HG02884 (cell line): ENCODE results near the gene BCAS3.
"Not testable (repeated sequence)": the region's sequence is repeated elsewhere in the genome, so short reads cannot be mapped to it uniquely, and the experiment has no call there.

Experiments
- ATAC-seq: cut with Tn5 transposase; IDR thresholded peaks from one replicate; pipeline ENCODE4 v1.9.1; 2021; ENCODE audit warnings: mild to moderate bottlenecking, moderate library complexity; ENCODE audit not compliant: unreplicated experiment

BCAS3 gene

GRCh38 chr17:60744355-60744966, 66.8 kb downstream of the BCAS3 start:
- ATAC-seq: no peak

GRCh38 chr17:60745544-60745943, 67.9 kb downstream of the BCAS3 start:
- no peak for ATAC-seq

DNA sequence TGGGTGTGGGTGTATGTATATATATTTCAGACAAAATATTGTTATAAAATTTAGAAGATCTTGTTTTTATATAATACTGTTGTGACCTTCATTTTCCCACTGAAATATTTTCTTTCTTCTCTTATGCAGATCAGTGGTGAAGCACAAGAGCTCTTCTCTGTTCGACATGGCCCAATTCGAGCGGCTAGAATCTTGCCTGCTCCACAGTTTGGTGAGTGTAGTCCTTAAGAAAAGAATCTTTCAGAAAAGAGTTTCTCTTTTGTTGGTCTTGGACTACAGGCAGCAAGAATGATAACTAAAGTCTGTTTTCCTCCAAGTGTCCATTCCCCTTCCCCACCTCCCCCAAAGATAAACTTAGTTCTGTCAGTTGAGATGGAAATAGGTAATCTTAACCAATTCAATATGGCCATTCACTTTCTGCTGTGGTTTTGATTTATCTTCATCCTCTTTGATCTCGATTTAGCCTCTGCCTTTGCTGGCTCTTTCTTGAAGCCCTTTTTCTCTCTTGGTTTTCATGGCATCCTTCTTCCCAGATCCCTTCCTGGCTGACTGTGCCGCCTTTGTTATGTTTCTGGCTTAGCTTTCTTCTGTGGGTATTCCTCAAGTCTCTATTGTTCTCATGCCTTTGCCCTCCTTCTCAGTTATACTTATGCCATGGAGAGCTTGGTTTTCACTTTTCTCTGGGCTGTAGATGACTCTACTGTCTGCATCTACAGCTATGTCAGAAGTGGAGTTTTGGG, 69.6 kb downstream of the BCAS3 start:
- no peak for ATAC-seq

DNA sequence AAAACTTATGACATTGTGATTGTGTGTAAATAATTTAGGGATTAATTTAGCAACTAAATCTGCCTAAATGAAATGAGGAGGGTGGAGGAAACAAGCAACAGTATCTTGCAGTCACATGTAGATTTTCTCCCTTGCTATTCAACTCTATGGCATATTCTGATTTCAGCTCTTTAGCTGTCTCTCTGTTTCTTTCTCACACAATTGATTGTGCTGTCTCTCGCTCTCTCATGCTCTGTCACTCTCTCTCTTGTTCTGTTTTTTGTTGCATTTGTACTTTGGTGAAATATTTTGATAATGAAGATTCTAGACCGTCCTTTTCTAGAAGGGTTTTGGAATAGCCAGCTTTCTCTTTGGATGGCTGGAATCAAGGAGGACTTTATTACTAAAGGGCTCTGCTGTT, 70.6 kb downstream of the BCAS3 start:
- no peak for ATAC-seq

- ATAC-seq: no peak
These were observed 71.4 kb downstream of the BCAS3 start for GRCh38 chr17:60749050-60749449.

DNA sequence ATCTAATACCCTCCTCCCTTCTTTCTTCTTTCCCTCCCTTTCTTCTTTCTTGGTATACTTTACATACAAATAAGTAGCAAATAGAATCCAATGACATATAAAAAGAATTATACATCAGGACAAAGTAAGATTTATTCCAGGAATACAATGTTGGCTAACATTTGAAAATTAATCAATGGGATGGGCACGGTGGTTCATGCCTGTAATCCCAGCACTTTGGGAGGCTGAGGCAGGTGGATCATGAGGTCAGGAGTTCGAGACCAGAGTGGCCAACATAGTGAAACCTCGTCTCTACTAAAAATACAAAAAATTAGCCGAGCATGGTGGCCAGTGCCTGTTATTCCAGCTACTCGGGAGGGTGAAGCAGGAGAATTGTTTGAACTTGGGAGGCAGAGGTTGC, 72.1 kb downstream of the BCAS3 start:
- ATAC-seq: no peak

DNA sequence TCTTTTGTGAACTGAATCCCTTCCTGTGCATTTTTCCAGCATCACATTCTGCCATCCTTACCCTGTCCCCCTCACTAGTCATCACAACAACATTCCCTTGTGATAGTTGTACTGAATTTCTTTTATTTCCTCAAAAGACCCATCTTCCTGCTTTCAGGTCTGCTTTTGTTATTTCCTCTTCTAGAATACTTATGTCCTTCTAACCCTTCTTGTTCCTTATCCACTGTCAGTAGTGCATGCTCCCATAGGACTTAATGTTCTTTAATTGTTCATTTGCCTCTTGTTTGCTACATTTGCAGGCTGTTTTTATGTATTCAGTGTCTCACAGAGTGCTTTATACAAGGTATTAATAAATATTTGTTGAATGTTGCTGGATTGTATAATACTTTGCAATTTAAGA, 73.0 kb downstream of the BCAS3 start:
- ATAC-seq: no peak

DNA sequence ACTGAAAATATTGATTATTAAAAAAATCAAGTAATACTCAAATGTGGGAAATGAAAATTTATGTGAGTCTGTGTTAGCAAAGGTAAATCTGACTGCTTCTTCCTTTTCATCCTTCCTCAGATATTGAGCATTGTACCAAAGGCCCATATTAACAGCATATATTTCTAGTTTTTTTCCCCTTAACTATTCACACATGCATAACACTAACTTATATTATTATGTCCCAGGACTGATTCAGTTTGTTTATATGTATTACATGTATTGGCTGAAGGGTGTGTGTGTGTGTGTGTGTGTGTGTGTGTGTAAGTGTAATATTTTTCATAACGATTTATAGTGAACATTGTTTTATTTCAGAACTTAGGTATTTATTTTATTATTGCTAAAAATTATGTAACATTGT, 74.2 kb downstream of the BCAS3 start:
- no peak for ATAC-seq

GRCh38 chr17:60752873-60753577, 75.4 kb downstream of the BCAS3 start:
- ATAC-seq: no peak

DNA sequence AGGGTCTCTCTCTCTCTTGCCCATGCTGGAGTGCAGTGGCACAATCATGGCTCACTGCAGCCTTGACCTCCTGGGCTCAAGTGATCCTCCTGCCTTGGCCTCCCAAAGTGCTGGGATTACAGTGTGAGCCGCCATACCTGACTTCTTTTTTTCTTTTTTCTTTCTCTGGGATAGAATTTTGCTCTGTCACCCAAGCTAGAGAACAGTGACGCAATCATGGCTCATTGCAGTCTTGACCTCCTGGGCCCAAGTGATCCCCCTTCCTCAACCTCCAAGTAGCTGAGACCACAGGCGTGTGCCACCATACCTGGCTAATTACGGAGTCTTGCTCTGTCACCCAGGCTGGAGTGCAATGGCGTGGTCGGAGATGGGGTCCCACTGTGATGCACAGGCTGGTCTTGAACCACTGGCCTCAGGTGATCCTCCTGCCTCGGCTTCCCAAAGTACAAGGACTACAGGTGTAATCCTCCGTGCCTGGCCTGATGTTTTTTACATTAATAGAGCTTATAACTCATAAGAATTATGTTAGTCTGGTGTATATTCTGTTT, 76.5 kb downstream of the BCAS3 start:
- no peak for ATAC-seq

DNA sequence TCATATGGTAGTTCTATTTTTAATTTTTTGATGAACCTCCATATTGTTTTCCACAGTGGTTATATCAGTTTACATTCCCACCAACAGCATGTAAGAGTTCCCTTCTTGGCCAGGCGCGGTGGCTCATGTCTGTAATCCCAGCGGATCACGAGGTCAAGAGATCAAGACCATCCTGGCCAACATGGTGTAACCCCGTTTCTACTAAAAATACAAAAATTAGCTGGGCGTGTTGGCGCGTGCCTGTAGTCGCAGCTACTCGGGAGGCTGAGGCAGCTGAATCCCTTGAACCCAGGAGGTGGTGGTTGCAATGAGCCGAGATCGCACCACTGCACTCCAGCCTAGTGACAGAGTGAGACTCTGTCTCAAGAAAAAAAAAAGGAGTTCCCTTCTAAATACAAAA, 79.1 kb downstream of the BCAS3 start:
- not testable (repeated sequence) for ATAC-seq

DNA sequence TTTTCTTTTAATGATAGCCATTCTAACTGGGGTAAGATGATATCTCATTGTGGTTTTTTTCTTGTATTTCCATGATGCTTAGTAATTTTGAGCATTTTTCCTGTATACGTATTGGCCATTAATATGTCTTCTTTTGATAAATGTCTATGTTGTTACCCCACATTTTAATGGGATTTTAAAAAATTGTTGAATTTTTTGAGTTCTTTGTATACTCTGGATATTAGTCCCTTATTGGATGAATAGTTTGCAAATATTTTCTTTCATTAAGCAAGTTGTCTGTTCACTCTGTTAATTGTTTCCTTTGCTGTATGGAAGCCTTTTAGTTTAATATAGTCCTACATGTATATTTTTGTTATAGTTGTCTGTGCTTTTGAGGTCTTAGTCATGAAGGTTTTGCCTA, 79.8 kb downstream of the BCAS3 start:
- no peak for ATAC-seq

DNA sequence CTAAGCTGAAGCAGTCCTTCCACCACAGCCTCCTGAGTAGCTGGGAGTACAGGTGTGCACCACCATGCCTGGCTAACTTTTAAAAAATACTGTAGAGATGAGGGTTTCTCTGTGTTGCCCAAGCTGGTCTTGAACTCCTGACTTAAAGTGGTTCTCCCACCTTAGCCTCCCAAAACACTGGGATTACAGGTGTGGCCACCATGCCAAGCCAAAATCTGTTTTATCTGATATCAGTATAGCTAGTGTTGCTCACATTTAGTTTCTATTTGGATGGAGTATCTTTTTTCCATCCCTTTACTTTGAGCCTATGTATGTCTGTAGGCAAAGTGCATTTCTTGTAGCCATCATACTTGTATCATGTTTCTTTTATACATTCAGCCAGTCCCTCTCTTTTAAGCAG, 82.1 kb downstream of the BCAS3 start:
- no peak for ATAC-seq

DNA sequence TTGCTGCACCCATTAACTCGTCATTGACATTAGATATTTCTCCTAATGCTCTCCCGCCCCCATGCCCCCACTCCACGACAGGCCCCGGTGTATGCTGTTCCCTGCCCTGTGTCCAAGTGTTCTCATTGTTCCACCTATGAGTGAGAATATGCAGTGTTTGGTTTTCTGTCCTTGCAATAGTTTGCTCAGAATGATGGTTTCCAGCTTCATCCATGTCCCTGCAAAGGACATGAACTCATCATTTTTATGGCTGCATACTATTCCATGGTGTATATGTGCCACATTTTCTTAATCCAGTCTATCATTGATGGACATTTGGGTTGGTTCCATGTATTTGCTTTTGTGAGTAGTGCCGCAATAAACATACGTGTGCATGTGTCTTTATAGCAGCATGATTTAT, 83.7 kb downstream of the BCAS3 start:
- not testable (repeated sequence) for ATAC-seq

- no peak for ATAC-seq
These were observed 89.1 kb downstream of the BCAS3 start for GRCh38 chr17:60766778-60767190.

GRCh38 chr17:60767744-60768308, 90.2 kb downstream of the BCAS3 start:
- no peak for ATAC-seq

- no peak for ATAC-seq
These were observed 91.7 kb downstream of the BCAS3 start for GRCh38 chr17:60769327-60769726.

GRCh38 chr17:60770946-60771422, 93.3 kb downstream of the BCAS3 start:
- no peak for ATAC-seq

GRCh38 chr17:60771621-60772020, 94.0 kb downstream of the BCAS3 start:
- ATAC-seq: not testable (repeated sequence)

- ATAC-seq: no peak
These were observed 95.9 kb downstream of the BCAS3 start for GRCh38 chr17:60773552-60773951.

- ATAC-seq: no peak
These were observed 104.3 kb downstream of the BCAS3 start for GRCh38 chr17:60781880-60782412.
